Tibial nerve (tissue), 4 donors: ENCODE measurements around the gene ISLR.

Experiments used
- CTCF ChIP-seq, 5 experiments: fragments of 200-600 bp in 3 of 5; fragments of 450-650 bp in 2 of 5; sonication (generic) in 3 of 5; IDR thresholded peaks; one replicate each; pipeline ENCODE4 v1.5.1; 2016 to 2019; ENCODE audit warnings: antibody characterized with exemption in 5 of 5, mild to moderate bottlenecking in 3 of 5, moderate library complexity in 2 of 5
- EP300 ChIP-seq, 2 donors: sonication (generic); formaldehyde crosslinking; IDR thresholded peaks; one replicate each; pipeline ENCODE4 v1.6.1; 2017; ENCODE audit warnings: antibody characterized with exemption in 2 of 2, mild to moderate bottlenecking in 1 of 2

GRCh38 chr15:74225928-74226327 is 52.4 kb downstream of the ISLR start:
- TF ChIP-seq CTCF (IDR thresholded peaks at IDR 0.05), result no peak
- no peak for TF ChIP-seq EP300 (IDR thresholded peaks at IDR 0.05)
